CD4-positive, alpha-beta T cell (primary cell): ENCODE results near the gene EXD3. TPM values are rescaled to one million over a fixed set of nuclear protein-coding genes. Genes with fewer than 3 reads are reported as not detected.

Experiments used
- ATAC-seq: fragments of 200-7000 bp; cut with Tn5 transposase; one replicate; pipeline ENCODE4 v1.10.0; 2022; ENCODE audit warnings: mild to moderate bottlenecking; ENCODE audit not compliant: poor library complexity
- CTCF ChIA-PET: fragments of 350-600 bp; sonication (Branson Sonifier 250); formaldehyde crosslinking; loops from one replicate; lab custom pipeline; 2021; ENCODE audit warnings: antibody characterized with exemption, inconsistent platforms; lab: Charles Lee
- POLR2A ChIA-PET: fragments of 350-600 bp; sonication (Branson Sonifier 250); formaldehyde crosslinking; loops from one replicate; lab custom pipeline; 2021; ENCODE audit warnings: antibody characterized with exemption, inconsistent platforms; lab: Charles Lee
- DNase-seq, 14 experiments: peaks; one replicate each; pipeline ENCODE4 v3.0.0-alpha.2; 2013 to 2020; ENCODE audit warnings: mixed read lengths in 2 of 14
- H3K27ac ChIP-seq, 2 donors: one replicate each; pipeline versions ENCODE4 v1.5.1 to v1.7.0; 2013; ENCODE audit warnings: low read length in 2 of 2, low read depth in 1 of 2, mild to moderate bottlenecking in 1 of 2
- H3K27me3 ChIP-seq, 2 experiments: 1 replicate in 1 of 2; 2 replicates in 1 of 2; pipeline versions ENCODE4 v1.6.1 to v1.7.0; 2013; ENCODE audit warnings: low read length in 2 of 2, control low read depth in 1 of 2, mild to moderate bottlenecking in 1 of 2, moderate library complexity in 1 of 2; ENCODE audit not compliant: insufficient read depth in 2 of 2, control insufficient read depth in 1 of 2
- H3K36me3 ChIP-seq: one replicate; pipeline ENCODE4 v1.6.1; 2013; ENCODE audit warnings: low read length, control low read depth; ENCODE audit not compliant: insufficient read depth
- H3K4me1 ChIP-seq: one replicate; pipeline ENCODE4 v1.6.1; 2013; ENCODE audit warnings: low read length, control low read depth; ENCODE audit not compliant: insufficient read depth
- H3K4me3 ChIP-seq: one replicate; pipeline ENCODE4 v1.5.1; 2013; ENCODE audit warnings: mild to moderate bottlenecking, low read length, moderate library complexity
- H3K9me3 ChIP-seq, 2 experiments: 1 replicate in 1 of 2; 2 replicates in 1 of 2; pipeline versions ENCODE4 v1.6.1 to v1.7.0; 2013; ENCODE audit warnings: low read length in 2 of 2, mild to moderate bottlenecking in 2 of 2, control low read depth in 1 of 2, moderate library complexity in 1 of 2; ENCODE audit not compliant: control insufficient read depth in 1 of 2, insufficient read depth in 1 of 2
- H3K27ac Mint-ChIP-seq: one replicate; pipeline ENCODE4 v1.8.0; 2020; ENCODE audit warnings: mixed read lengths
- H3K27me3 Mint-ChIP-seq: one replicate; pipeline ENCODE4 v1.8.0; 2021; ENCODE audit warnings: mixed read lengths
- H3K36me3 Mint-ChIP-seq: one replicate; pipeline ENCODE4 v1.8.0; 2021; ENCODE audit warnings: low read depth, mixed read lengths
- H3K4me1 Mint-ChIP-seq: one replicate; pipeline ENCODE4 v1.8.0; 2021; ENCODE audit warnings: low read depth, mixed read lengths
- H3K4me3 Mint-ChIP-seq: one replicate; pipeline ENCODE4 v1.8.0; 2020; ENCODE audit warnings: mild to moderate bottlenecking, mixed read lengths
- H3K9me3 Mint-ChIP-seq: one replicate; pipeline ENCODE4 v1.8.0; 2020; ENCODE audit warnings: mixed read lengths
- CTCF ChIP-seq: fragments of 200-600 bp; IDR thresholded peaks from one replicate; pipeline ENCODE4 v1.8.0; 2022; ENCODE audit warnings: antibody characterized with exemption, mild to moderate bottlenecking
- intact Hi-C, 2 experiments: fragments of 100-400 bp; cut with DNase I in 1 of 2; cut with micrococcal nuclease in 1 of 2; formaldehyde crosslinking; loops; one replicate each; pipeline versions ENCODE4 v1.15.1 to v1.9.0; 2023 to 2025; cut with DNase I, micrococcal nuclease
- total RNA-seq, 174 experiments: library from RNA in 2 of 174; stranded (reverse) in 2 of 174; gene quantifications; one replicate each; pipeline ENCODE4 v1.2.3 and lab custom pipeline; 2021 to 2026

EXD3 gene
- total RNA-seq, 2 experiments from 2014 or later = 14.9 to 16.9 TPM

DNA sequence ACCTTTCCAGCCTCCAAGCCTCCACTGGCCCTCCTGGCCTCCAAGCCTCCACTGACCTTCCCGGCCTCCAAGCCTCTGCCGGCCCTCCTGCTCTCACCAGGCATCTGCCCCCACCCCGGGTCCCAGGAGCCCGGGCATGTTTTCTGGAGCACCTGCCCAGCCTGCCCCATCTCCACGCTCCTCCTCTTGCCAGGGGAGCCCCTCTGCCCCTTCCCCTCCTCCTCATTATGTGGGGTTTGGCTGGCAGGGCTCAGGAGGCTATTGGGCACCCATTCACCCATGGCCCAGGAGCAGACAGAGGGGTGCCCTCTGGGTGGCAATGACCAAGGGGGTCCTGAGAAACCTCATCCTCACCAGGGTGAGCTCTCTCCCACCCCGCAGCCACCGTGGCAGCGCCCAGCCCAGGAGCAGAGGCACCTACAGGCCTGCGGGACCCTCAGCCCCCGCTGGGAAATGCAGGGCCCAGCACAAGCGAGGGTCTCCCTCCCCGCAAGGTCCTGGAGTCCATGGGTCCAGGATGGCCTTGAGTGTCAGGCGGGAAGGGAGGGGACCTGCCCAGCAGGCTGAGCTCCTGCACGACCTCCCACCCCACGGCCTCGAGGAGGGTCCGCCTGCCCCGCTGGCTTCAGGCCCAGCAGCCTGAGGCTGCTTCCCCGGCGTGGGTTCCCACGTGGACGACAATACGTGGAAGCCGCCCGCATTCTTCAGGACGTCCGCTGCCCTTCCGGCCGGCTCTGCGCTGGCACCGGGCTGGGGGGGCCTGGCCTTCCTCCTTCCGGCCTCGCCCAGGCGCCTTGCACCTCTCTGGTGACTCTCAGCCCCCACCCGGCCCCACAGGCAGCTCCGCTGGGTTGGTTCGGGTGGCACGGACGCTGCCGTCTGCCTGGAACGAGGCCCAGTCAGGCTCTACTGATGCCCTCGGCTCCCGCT lies 69.5 kb downstream of the EXD3 start:
- DNase-seq = peak in 1 of 14 experiments; percentile 15
- Histone ChIP-seq H3K27me3 (no peaks in the 10 kb centered on the region), H3K4me3 (no peak overlapping the region), H3K27ac (no peak overlapping the region), H3K9me3 (peaks cover 8 to 77% of the 10 kb centered on the region in 2 experiments), H3K36me3 (no peaks in the 10 kb centered on the region), H3K4me1 (no peaks in the 10 kb centered on the region)
- POLR2A ChIA-PET = no interaction called here
- intact Hi-C loops = no loop called here
- no peaks in the 10 kb centered on the region for H3K36me3 Mint-ChIP-seq
- H3K27ac Mint-ChIP-seq = no peak overlapping the region
- H3K9me3 Mint-ChIP-seq = peaks cover 3% of the 10 kb centered on the region
- TF ChIP-seq CTCF = no peak
- no peaks in the 10 kb centered on the region for H3K4me1 Mint-ChIP-seq
- CTCF ChIA-PET = interaction anchor here (0.5 kb wide), 1 partner anchor 28 kb away, joined by 3 read pairs; no protein-coding TSS in a partner anchor
- no peaks in the 10 kb centered on the region for H3K27me3 Mint-ChIP-seq
- H3K4me3 Mint-ChIP-seq = no peak overlapping the region
- ATAC-seq = no peak

GRCh38 chr9:137352511-137353222 lies 70.3 kb downstream of the EXD3 start:
- intact Hi-C loops = no loop called here
- no peak for DNase-seq
- CTCF ChIA-PET = interaction anchor here (0.5 kb wide), 1 partner anchor 28 kb away, joined by 3 read pairs; no protein-coding TSS in a partner anchor
- Histone ChIP-seq H3K4me1 (no peaks in the 10 kb centered on the region), H3K36me3 (no peaks in the 10 kb centered on the region), H3K27me3 (no peaks in the 10 kb centered on the region), H3K27ac (no peak overlapping the region), H3K9me3 (peaks cover 8 to 74% of the 10 kb centered on the region in 2 experiments), H3K4me3 (no peak overlapping the region)
- Mint-ChIP-seq H3K4me3 (no peak overlapping the region), H3K27ac (no peak overlapping the region), H3K36me3 (no peaks in the 10 kb centered on the region), H3K27me3 (no peaks in the 10 kb centered on the region), H3K9me3 (peaks cover 3% of the 10 kb centered on the region), H3K4me1 (no peaks in the 10 kb centered on the region)
- no peak for ATAC-seq
- no peak for TF ChIP-seq CTCF
- POLR2A ChIA-PET = no interaction called here

- Mint-ChIP-seq H3K27me3 (no peaks in the 10 kb centered on the region), H3K4me1 (no peaks in the 10 kb centered on the region), H3K9me3 (no peaks in the 10 kb centered on the region), H3K36me3 (no peaks in the 10 kb centered on the region), H3K27ac (no peak overlapping the region), H3K4me3 (no peak overlapping the region)
- DNase-seq = peak in 1 of 14 experiments; percentile 10
- Histone ChIP-seq H3K36me3 (no peaks in the 10 kb centered on the region), H3K9me3 (peaks cover 3 to 74% of the 10 kb centered on the region in 2 experiments), H3K27ac (no peak overlapping the region), H3K4me3 (no peak overlapping the region), H3K27me3 (no peaks in the 10 kb centered on the region), H3K4me1 (no peaks in the 10 kb centered on the region)
- ATAC-seq = no peak
- CTCF ChIA-PET = no interaction called here
- TF ChIP-seq CTCF = no peak
- POLR2A ChIA-PET = no interaction called here
- intact Hi-C loops = no loop called here
These were observed 71.0 kb downstream of the EXD3 start for GRCh38 chr9:137351781-137352501.
